Activated naive CD8-positive, alpha-beta T cell treated with anti-CD3 and anti-CD28 coated beads for 36 hours (primary cell): ENCODE data around the gene ETV6. TPM values are rescaled to one million over a fixed set of nuclear protein-coding genes. Genes with fewer than 3 reads are reported as not detected.

Source experiments
- DNase-seq: peaks from one replicate; pipeline ENCODE4 v3.0.0; 2021
- H3K27ac Mint-ChIP-seq: one replicate; pipeline ENCODE4 v1.8.0; 2022; ENCODE audit warnings: mild to moderate bottlenecking, moderate library complexity, mixed read lengths
- H3K27me3 Mint-ChIP-seq: one replicate; pipeline ENCODE4 v1.8.0; 2022; ENCODE audit warnings: mild to moderate bottlenecking, mixed read lengths
- H3K36me3 Mint-ChIP-seq: one replicate; pipeline ENCODE4 v1.8.0; 2021; ENCODE audit warnings: mild to moderate bottlenecking, mixed read lengths
- H3K4me1 Mint-ChIP-seq: one replicate; pipeline ENCODE4 v1.8.0; 2021; ENCODE audit warnings: mixed read lengths
- H3K4me3 Mint-ChIP-seq: one replicate; pipeline ENCODE4 v1.8.0; 2022; ENCODE audit warnings: mild to moderate bottlenecking, moderate library complexity, mixed read lengths
- H3K9me3 Mint-ChIP-seq: one replicate; pipeline ENCODE4 v1.8.0; 2022; ENCODE audit warnings: mixed read lengths
- total RNA-seq, 2 experiments: library from RNA; stranded (reverse); gene quantifications; one replicate each; pipeline ENCODE4 v1.2.3, GENCODE V29; 2021

Gene ETV6
- total RNA-seq, 2 experiments from 2014 or later = 21.6 to 23.7 TPM

GRCh38 chr12:11797317-11797913 is 147.9 kb downstream of the ETV6 start:
- Mint-ChIP-seq H3K4me1 (peaks cover 29% of the 10 kb centered on the region), H3K4me3 (no peak overlapping the region), H3K9me3 (no peaks in the 10 kb centered on the region), H3K36me3 (peaks cover 24% of the 10 kb centered on the region), H3K27ac (no peak overlapping the region), H3K27me3 (no peaks in the 10 kb centered on the region)
- no peak for DNase-seq

GRCh38 chr12:11798006-11798708 is 148.7 kb downstream of the ETV6 start:
- no peaks in the 10 kb centered on the region for H3K9me3 Mint-ChIP-seq
- H3K4me1 Mint-ChIP-seq = peaks cover 29% of the 10 kb centered on the region
- H3K36me3 Mint-ChIP-seq = peaks cover 28% of the 10 kb centered on the region
- H3K4me3 Mint-ChIP-seq = no peak overlapping the region
- H3K27me3 Mint-ChIP-seq = no peaks in the 10 kb centered on the region
- no peak overlapping the region for H3K27ac Mint-ChIP-seq
- no peak for DNase-seq

- no peaks in the 10 kb centered on the region for H3K9me3 Mint-ChIP-seq
Measured at GRCh38 chr12:11798856-11799501, 149.5 kb downstream of the ETV6 start.

GRCh38 chr12:11799502-11799873 is 150.0 kb downstream of the ETV6 start:
- Mint-ChIP-seq H3K27ac (no peak overlapping the region), H3K4me3 (no peak overlapping the region), H3K27me3 (no peaks in the 10 kb centered on the region), H3K36me3 (peaks cover 35% of the 10 kb centered on the region), H3K9me3 (no peaks in the 10 kb centered on the region), H3K4me1 (peaks cover 33% of the 10 kb centered on the region)
- DNase-seq = no peak

More at GRCh38 chr12:11798856-11799501, 149.5 kb downstream of the ETV6 start:
- H3K36me3 Mint-ChIP-seq = peaks cover 30% of the 10 kb centered on the region
- H3K4me3 Mint-ChIP-seq = no peak overlapping the region
- peaks cover 29% of the 10 kb centered on the region for H3K4me1 Mint-ChIP-seq
- no peak overlapping the region for H3K27ac Mint-ChIP-seq
- no peak for DNase-seq
- H3K27me3 Mint-ChIP-seq = no peaks in the 10 kb centered on the region

- H3K4me1 Mint-ChIP-seq = peaks cover 28% of the 10 kb centered on the region
- no peak for DNase-seq
- no peak overlapping the region for H3K4me3 Mint-ChIP-seq
- no peaks in the 10 kb centered on the region for H3K9me3 Mint-ChIP-seq
- H3K27me3 Mint-ChIP-seq = no peaks in the 10 kb centered on the region
- no peak overlapping the region for H3K27ac Mint-ChIP-seq
- peaks cover 40% of the 10 kb centered on the region for H3K36me3 Mint-ChIP-seq
Measured at GRCh38 chr12:11801643-11802042, 152.2 kb downstream of the ETV6 start.

- no peak overlapping the region for H3K4me3 Mint-ChIP-seq
- peaks cover 16% of the 10 kb centered on the region for H3K4me1 Mint-ChIP-seq
Measured at GRCh38 chr12:11804130-11804529, 154.7 kb downstream of the ETV6 start.

GRCh38 chr12:11805043-11805442 is 155.6 kb downstream of the ETV6 start:
- H3K36me3 Mint-ChIP-seq = peaks cover 33% of the 10 kb centered on the region
- no peaks in the 10 kb centered on the region for H3K27me3 Mint-ChIP-seq
- H3K27ac Mint-ChIP-seq = no peak overlapping the region
- H3K4me3 Mint-ChIP-seq = no peak overlapping the region
- no peaks in the 10 kb centered on the region for H3K9me3 Mint-ChIP-seq
- H3K4me1 Mint-ChIP-seq = peaks cover 15% of the 10 kb centered on the region
- no peak for DNase-seq

More at GRCh38 chr12:11804130-11804529, 154.7 kb downstream of the ETV6 start:
- H3K36me3 Mint-ChIP-seq = peaks cover 32% of the 10 kb centered on the region
- H3K27ac Mint-ChIP-seq = no peak overlapping the region
- DNase-seq = no peak
- H3K9me3 Mint-ChIP-seq = no peaks in the 10 kb centered on the region
- no peaks in the 10 kb centered on the region for H3K27me3 Mint-ChIP-seq

- H3K27me3 Mint-ChIP-seq = no peaks in the 10 kb centered on the region
- peaks cover 31% of the 10 kb centered on the region for H3K36me3 Mint-ChIP-seq
- H3K4me1 Mint-ChIP-seq = peaks cover 17% of the 10 kb centered on the region
- no peak overlapping the region for H3K4me3 Mint-ChIP-seq
- no peak for DNase-seq
- no peaks in the 10 kb centered on the region for H3K9me3 Mint-ChIP-seq
- no peak overlapping the region for H3K27ac Mint-ChIP-seq
Measured at GRCh38 chr12:11805680-11806079, 156.2 kb downstream of the ETV6 start.

GRCh38 chr12:11807458-11807857 is 158.0 kb downstream of the ETV6 start:
- Mint-ChIP-seq H3K27me3 (no peaks in the 10 kb centered on the region), H3K27ac (no peak overlapping the region), H3K9me3 (no peaks in the 10 kb centered on the region), H3K36me3 (peaks cover 32% of the 10 kb centered on the region), H3K4me1 (peaks cover 20% of the 10 kb centered on the region), H3K4me3 (no peak overlapping the region)
- DNase-seq = no peak

GRCh38 chr12:11808931-11809330 is 159.5 kb downstream of the ETV6 start:
- no peak overlapping the region for H3K4me3 Mint-ChIP-seq
- H3K9me3 Mint-ChIP-seq = no peaks in the 10 kb centered on the region
- peaks cover 31% of the 10 kb centered on the region for H3K4me1 Mint-ChIP-seq
- no peak for DNase-seq
- H3K27me3 Mint-ChIP-seq = no peaks in the 10 kb centered on the region
- H3K27ac Mint-ChIP-seq = peak overlapping the region; percentile 18
- peaks cover 27% of the 10 kb centered on the region for H3K36me3 Mint-ChIP-seq

GRCh38 chr12:11810206-11810545 is 160.7 kb downstream of the ETV6 start:
- H3K36me3 Mint-ChIP-seq = peaks cover 16% of the 10 kb centered on the region
- H3K4me1 Mint-ChIP-seq = peaks cover 31% of the 10 kb centered on the region
- no peak for DNase-seq
- no peak overlapping the region for H3K4me3 Mint-ChIP-seq
- no peak overlapping the region for H3K27ac Mint-ChIP-seq
- H3K27me3 Mint-ChIP-seq = no peaks in the 10 kb centered on the region
- no peaks in the 10 kb centered on the region for H3K9me3 Mint-ChIP-seq

- no peak overlapping the region for H3K27ac Mint-ChIP-seq
- no peak for DNase-seq
- H3K9me3 Mint-ChIP-seq = no peaks in the 10 kb centered on the region
- no peaks in the 10 kb centered on the region for H3K27me3 Mint-ChIP-seq
- H3K4me1 Mint-ChIP-seq = peaks cover 35% of the 10 kb centered on the region
- H3K4me3 Mint-ChIP-seq = no peak overlapping the region
- peaks cover 14% of the 10 kb centered on the region for H3K36me3 Mint-ChIP-seq
Measured at GRCh38 chr12:11811008-11811407, 161.5 kb downstream of the ETV6 start.

GRCh38 chr12:11812241-11812585 is 162.7 kb downstream of the ETV6 start:
- Mint-ChIP-seq H3K27ac (no peak overlapping the region), H3K4me1 (peaks cover 34% of the 10 kb centered on the region), H3K27me3 (no peaks in the 10 kb centered on the region), H3K9me3 (no peaks in the 10 kb centered on the region), H3K36me3 (peaks cover 14% of the 10 kb centered on the region), H3K4me3 (no peak overlapping the region)
- no peak for DNase-seq

- no peaks in the 10 kb centered on the region for H3K9me3 Mint-ChIP-seq
- H3K4me3 Mint-ChIP-seq = peak overlapping the region; percentile 0
- no peak for DNase-seq
- no peak overlapping the region for H3K27ac Mint-ChIP-seq
- H3K4me1 Mint-ChIP-seq = peaks cover 37% of the 10 kb centered on the region
- no peaks in the 10 kb centered on the region for H3K27me3 Mint-ChIP-seq
- H3K36me3 Mint-ChIP-seq = peaks cover 14% of the 10 kb centered on the region
Measured at GRCh38 chr12:11812586-11813437, 163.3 kb downstream of the ETV6 start.

GRCh38 chr12:11813438-11813813 is 164.0 kb downstream of the ETV6 start:
- Mint-ChIP-seq H3K27me3 (no peaks in the 10 kb centered on the region), H3K9me3 (no peaks in the 10 kb centered on the region), H3K27ac (no peak overlapping the region), H3K4me3 (no peak overlapping the region), H3K4me1 (peaks cover 36% of the 10 kb centered on the region), H3K36me3 (peaks cover 14% of the 10 kb centered on the region)
- DNase-seq = no peak
